MCF 10A (cell line): Measurements from ENCODE around the gene WDR76. TPM values are rescaled to one million over a fixed set of nuclear protein-coding genes. Genes with fewer than 3 reads are reported as not detected.
"Not testable (repeated sequence)": the region's sequence is repeated elsewhere in the genome, so short reads cannot be mapped to it uniquely, and the experiment has no call there.

Source experiments
- BruUV-seq: library from RNA; stranded (reverse); fragments of 400-500 nt; replicated peaks from 2 replicates; lab custom pipeline; 2021; lab: Mats Ljungman, UMichigan
- CTCF ChIA-PET: fragments of 300-600 bp; sonication (Branson Sonifier 250); formaldehyde crosslinking; extraction: SDS; loops from one replicate; lab custom pipeline; 2021; ENCODE audit warnings: antibody characterized with exemption, inconsistent platforms; lab: Yijun Ruan, JAX
- POLR2A ChIA-PET: fragments of 300-600, 350-650 bp; sonication (Branson Sonifier 250); formaldehyde crosslinking; extraction: SDS; loops from one replicate; lab custom pipeline; 2020; ENCODE audit warnings: antibody characterized with exemption, inconsistent platforms; lab: Yijun Ruan, JAX
- DNase-seq: peaks from one replicate; pipeline ENCODE4 v3.0.0-alpha.2; 2018; ENCODE audit not compliant: unreplicated experiment
- H3K27ac Mint-ChIP-seq: one replicate; pipeline ENCODE4 v1.8.0; 2022; ENCODE audit warnings: mild to moderate bottlenecking, low read depth, mixed read lengths; ENCODE audit not compliant: unreplicated experiment
- H3K27me3 Mint-ChIP-seq: one replicate; pipeline ENCODE4 v1.8.0; 2022; ENCODE audit warnings: mixed read lengths; ENCODE audit not compliant: insufficient read depth, unreplicated experiment
- H3K36me3 Mint-ChIP-seq: one replicate; pipeline ENCODE4 v1.8.0; 2022; ENCODE audit warnings: mild to moderate bottlenecking, moderate library complexity, mixed read lengths; ENCODE audit not compliant: insufficient read depth, unreplicated experiment
- H3K4me1 Mint-ChIP-seq: one replicate; pipeline ENCODE4 v1.8.0; 2022; ENCODE audit warnings: mixed read lengths; ENCODE audit not compliant: insufficient read depth, unreplicated experiment
- H3K4me3 Mint-ChIP-seq: one replicate; pipeline ENCODE4 v1.8.0; 2022; ENCODE audit warnings: mild to moderate bottlenecking, moderate library complexity, mixed read lengths; ENCODE audit not compliant: unreplicated experiment
- H3K9me3 Mint-ChIP-seq: one replicate; pipeline ENCODE4 v1.8.0; 2022; ENCODE audit warnings: mixed read lengths; ENCODE audit not compliant: unreplicated experiment
- CTCF ChIP-seq: fragments of 200-600 bp; IDR thresholded peaks from one replicate; pipeline ENCODE4 v1.8.0; 2022; ENCODE audit warnings: antibody characterized with exemption, mild to moderate bottlenecking; ENCODE audit not compliant: unreplicated experiment
- intact Hi-C: fragments of 100-400 bp; cut with micrococcal nuclease; formaldehyde crosslinking; loops from 2 replicates; pipeline ENCODE4 v1.14.1; 2022
- total RNA-seq: library from RNA; stranded (reverse); gene quantifications from 2 replicates; pipeline ENCODE4 v1.2.3, GENCODE V29; 2022

WDR76 gene
- total RNA-seq, 1 experiment from 2014 or later = 6.9 TPM

- ChIA-PET CTCF (interaction anchor here (1.2 kb wide), 1 partner anchor 51 kb away, joined by 5 read pairs; the partner anchor contains the start of gene ELL3), POLR2A (interaction anchor here (0.7 to 8.7 kb wide), 5 partner anchors 14 to 256 kb away, joined by 3 to 99 read pairs (median 4); partner anchors contain the start of genes ELL3, HYPK and SERINC4)
- Mint-ChIP-seq H3K36me3 (peaks cover 19% of the 10 kb centered on the region), H3K27me3 (no peaks in the 10 kb centered on the region), H3K9me3 (no peaks in the 10 kb centered on the region), H3K4me1 (peaks cover 6% of the 10 kb centered on the region), H3K27ac (peak overlapping the region; percentile 64), H3K4me3 (peak overlapping the region; percentile 84)
- intact Hi-C loops = no loop called here
- DNase-seq = peak; percentile 6
- BruUV-seq = TSS peak; percentile 23
- no peak for TF ChIP-seq CTCF
These were observed 1.4 kb downstream of the WDR76 start for GRCh38 chr15:43828061-43828657.

DNA sequence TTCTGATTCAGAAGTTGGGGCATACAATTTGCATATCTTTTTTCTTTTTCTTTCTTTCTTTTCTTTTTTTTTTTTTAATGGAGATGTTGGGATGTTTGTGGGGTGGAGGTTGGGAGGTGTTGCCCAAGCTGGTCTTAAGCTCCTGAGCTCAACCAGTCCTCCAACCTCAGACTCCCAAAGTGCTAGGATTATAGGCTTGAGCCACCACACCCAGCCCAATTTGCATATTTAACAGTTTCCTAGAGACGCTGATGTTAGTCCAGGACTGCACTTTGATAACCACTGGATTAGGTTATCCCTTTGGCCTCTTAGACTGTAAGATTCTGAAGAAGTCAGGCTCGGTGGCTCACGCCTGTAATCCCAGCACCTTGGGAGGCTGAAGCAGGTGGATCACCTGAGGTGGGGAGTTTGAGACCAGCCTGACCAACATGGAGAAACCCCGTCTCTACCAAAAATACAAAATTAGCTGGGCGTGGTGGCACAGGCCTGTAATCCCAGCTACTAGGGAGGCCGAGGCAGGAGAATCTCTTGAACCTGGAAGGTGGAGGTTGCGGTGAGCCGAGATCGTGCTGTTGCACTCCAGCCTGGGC is 3.2 kb downstream of the WDR76 start:
- BruUV-seq, H3K4me1 Mint-ChIP-seq, intact Hi-C loops, H3K9me3 Mint-ChIP-seq, H3K27ac Mint-ChIP-seq, POLR2A ChIA-PET, H3K27me3 Mint-ChIP-seq, CTCF ChIA-PET, H3K4me3 Mint-ChIP-seq, DNase-seq: not testable (repeated sequence)
- H3K36me3 Mint-ChIP-seq = peaks cover 11% of the 10 kb centered on the region

DNA sequence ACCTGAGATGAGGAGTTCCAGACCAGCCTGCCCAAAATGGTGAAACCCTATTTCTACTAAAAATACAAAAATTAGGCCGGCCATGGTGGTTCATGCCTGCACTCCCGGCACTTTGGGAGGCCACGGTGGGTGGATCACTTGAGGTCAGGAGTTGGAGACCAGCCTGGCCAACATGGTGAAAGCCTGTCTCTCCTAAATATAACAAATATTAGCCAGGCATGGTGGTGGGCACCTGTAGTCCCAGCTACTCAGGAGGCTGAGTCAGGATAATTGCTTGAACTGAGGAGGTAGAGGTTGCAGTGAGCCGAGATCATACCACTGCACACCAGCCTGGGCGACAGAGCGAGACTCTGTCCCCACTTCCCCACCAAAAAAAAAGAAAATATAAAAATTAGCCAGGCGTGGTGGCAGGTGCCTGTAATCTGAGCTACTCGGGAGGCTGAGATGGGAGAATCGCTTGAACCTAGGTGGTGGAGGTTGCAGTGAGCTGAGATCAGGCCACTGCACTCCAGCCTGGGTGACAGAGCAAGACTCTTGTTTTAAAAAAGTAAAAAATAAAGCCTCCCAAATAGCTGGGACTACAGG is 4.0 kb downstream of the WDR76 start:
- H3K9me3 Mint-ChIP-seq, H3K4me1 Mint-ChIP-seq, H3K27ac Mint-ChIP-seq, intact Hi-C loops, DNase-seq, H3K27me3 Mint-ChIP-seq, H3K4me3 Mint-ChIP-seq, BruUV-seq: not testable (repeated sequence)
- CTCF ChIA-PET = interaction anchor here (0.6 to 1.3 kb wide), 2 partner anchors 19 to 72 kb away, joined by 3 read pairs; no protein-coding TSS in a partner anchor
- H3K36me3 Mint-ChIP-seq = peaks cover 18% of the 10 kb centered on the region
- POLR2A ChIA-PET = interaction anchor here (0.9 kb wide), 1 partner anchor 60 kb away, joined by 3 read pairs; no protein-coding TSS in a partner anchor

DNA sequence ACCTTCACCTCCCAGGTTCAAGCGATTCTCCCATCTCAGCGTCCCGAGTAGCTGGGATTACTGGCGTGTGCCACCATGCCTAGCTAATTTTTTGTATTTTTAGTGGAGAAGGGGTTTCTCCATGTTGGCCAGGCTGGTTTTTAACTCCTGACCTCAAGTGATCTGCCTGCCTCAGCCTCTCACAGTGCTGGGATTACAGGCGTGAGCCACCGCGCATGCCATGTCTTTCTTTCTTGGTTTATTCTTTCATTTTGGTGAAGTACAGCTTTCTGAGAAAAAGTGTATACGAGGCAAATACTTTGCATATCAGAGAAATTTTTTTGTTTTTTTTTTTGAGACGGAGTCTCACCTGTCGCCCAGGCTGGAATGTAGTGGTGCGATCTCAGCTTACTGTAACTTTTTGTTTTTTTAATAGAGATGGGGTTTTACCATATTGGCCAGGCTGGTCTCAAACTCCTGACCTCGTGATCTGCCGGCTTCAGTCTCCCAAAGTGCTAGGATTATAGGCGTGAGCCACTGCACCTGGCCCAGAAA is 4.8 kb downstream of the WDR76 start:
- DNase-seq, H3K9me3 Mint-ChIP-seq, H3K4me1 Mint-ChIP-seq, H3K27me3 Mint-ChIP-seq, BruUV-seq, intact Hi-C loops, H3K27ac Mint-ChIP-seq, H3K4me3 Mint-ChIP-seq: not testable (repeated sequence)
- ChIA-PET CTCF (interaction anchor here (0.6 to 1.3 kb wide), 2 partner anchors 20 to 71 kb away, joined by 3 read pairs; no protein-coding TSS in a partner anchor), POLR2A (interaction anchor here (0.9 to 1.4 kb wide), 2 partner anchors 12 to 61 kb away, joined by 3 to 4 read pairs; no protein-coding TSS in a partner anchor)
- H3K36me3 Mint-ChIP-seq = peaks cover 21% of the 10 kb centered on the region

GRCh38 chr15:43832485-43832884 is 5.7 kb downstream of the WDR76 start:
- ChIA-PET POLR2A (interaction anchor here (1.4 kb wide), 1 partner anchor 11 kb away, joined by 4 read pairs; no protein-coding TSS in a partner anchor), CTCF (interaction anchor here (0.6 kb wide), 1 partner anchor 461 kb away, joined by 3 read pairs; no protein-coding TSS in a partner anchor)
- intact Hi-C loops, H3K4me1 Mint-ChIP-seq, H3K4me3 Mint-ChIP-seq, H3K27me3 Mint-ChIP-seq, BruUV-seq, H3K9me3 Mint-ChIP-seq, H3K27ac Mint-ChIP-seq, DNase-seq: not testable (repeated sequence)
- peaks cover 24% of the 10 kb centered on the region for H3K36me3 Mint-ChIP-seq
